ENCODE results near the gene FAF2.

DNA sequence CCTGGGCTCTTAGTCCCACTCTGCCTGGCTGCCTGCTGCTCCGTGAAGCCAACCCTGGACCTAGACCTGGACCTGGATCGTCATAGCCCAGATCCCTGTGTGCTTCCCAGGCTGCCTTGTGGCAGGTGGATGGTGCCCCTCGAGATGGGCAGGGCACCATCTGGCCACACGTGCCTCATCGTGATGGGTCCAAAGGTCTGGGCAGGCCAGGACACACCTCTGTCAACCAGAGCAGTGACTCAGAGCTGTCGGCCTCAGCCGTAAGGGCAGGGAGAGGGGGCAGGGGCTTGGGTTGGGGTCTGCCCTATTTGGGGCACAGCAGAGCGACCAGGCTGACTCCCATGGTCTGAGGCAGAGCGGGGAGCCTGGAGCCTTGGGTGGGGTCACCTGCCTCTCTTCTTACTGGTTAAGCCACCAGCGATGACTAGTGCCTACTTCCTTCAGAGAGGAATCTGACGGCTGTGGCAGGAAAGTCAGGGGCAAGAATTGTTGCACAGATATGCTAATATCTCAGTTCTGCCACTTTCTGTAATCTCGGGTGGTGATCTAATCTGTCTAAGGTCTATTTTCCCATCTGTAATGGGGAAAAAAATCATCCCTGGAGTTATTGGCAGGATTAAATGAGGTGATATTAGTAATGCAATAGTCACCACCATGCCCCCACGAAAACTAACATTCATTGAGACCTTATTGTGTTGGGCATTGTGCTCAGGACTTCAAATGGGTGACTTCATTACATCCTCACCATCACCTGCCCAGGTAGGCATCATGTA, 97.7 kb downstream of the FAF2 start:
- TF ChIP-seq, protein P1, sequence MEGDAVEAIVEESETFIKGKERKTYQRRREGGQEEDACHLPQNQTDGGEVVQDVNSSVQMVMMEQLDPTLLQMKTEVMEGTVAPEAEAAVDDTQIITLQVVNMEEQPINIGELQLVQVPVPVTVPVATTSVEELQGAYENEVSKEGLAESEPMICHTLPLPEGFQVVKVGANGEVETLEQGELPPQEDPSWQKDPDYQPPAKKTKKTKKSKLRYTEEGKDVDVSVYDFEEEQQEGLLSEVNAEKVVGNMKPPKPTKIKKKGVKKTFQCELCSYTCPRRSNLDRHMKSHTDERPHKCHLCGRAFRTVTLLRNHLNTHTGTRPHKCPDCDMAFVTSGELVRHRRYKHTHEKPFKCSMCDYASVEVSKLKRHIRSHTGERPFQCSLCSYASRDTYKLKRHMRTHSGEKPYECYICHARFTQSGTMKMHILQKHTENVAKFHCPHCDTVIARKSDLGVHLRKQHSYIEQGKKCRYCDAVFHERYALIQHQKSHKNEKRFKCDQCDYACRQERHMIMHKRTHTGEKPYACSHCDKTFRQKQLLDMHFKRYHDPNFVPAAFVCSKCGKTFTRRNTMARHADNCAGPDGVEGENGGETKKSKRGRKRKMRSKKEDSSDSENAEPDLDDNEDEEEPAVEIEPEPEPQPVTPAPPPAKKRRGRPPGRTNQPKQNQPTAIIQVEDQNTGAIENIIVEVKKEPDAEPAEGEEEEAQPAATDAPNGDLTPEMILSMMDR (IDR thresholded peaks at IDR 0.05; ENCODE audit: extremely low read depth in 1 of 2, insufficient read depth in 1 of 2, low read depth in 1 of 2, low read length in 2 of 2): no peak
- TF ChIP-seq POLR2A (IDR thresholded peaks at IDR 0.05; ENCODE audit: low read depth, low read length) (no peak), JUN (IDR thresholded peaks at IDR 0.05; ENCODE audit: borderline replicate concordance, insufficient read depth, insufficient read length, low read depth) (no peak), EZH2 (IDR thresholded peaks at IDR 0.05; ENCODE audit: borderline replicate concordance, low read depth, low read length, severe bottlenecking) (no peak)

Data from endothelial cell of umbilical vein (primary cell).